SU-DHL-6 (cell line): ENCODE measurements around the gene GXYLT1.
A peak's percentile ranks its signal among the peaks of the same experiment; 100 is the strongest.

Experiments used
- H2AFZ ChIP-seq: fragments of 200-600 bp; sonication (generic); 2 replicates; pipeline ENCODE4 v1.6.1; 2014; ENCODE audit warnings: low read depth, mild to moderate bottlenecking, moderate library complexity, mixed read lengths, antibody characterized with exemption, low read length; ENCODE audit not compliant: severe bottlenecking
- H3F3A ChIP-seq: fragments of 200-600 bp; shearing (Covaris generic); 2 replicates; pipeline ENCODE4 v1.6.0; 2016; ENCODE audit warnings: antibody characterized with exemption, mild to moderate bottlenecking; ENCODE audit not compliant: insufficient read depth
- H3K27ac ChIP-seq: fragments of 200-600 bp; sonication (generic); 2 replicates; pipeline ENCODE4 v1.5.1; 2016; ENCODE audit warnings: low read depth, mild to moderate bottlenecking, low read length, moderate library complexity, mixed read lengths
- H3K27me3 ChIP-seq: fragments of 200-600 bp; sonication (generic), shearing (Covaris generic); 2 replicates; pipeline ENCODE4 v1.6.0; 2014; ENCODE audit warnings: mild to moderate bottlenecking, low read length
- H3K36me3 ChIP-seq: fragments of 200-600 bp; sonication (generic); 2 replicates; pipeline ENCODE4 v1.6.1; 2014; ENCODE audit warnings: mild to moderate bottlenecking, low read length, mixed read lengths
- H3K4me2 ChIP-seq: fragments of 300-600, 200-600 bp; shearing (Covaris generic), sonication (generic); 2 replicates; pipeline ENCODE4 v1.6.0; 2014; ENCODE audit warnings: low read length, low read depth, mild to moderate bottlenecking; ENCODE audit not compliant: poor library complexity, severe bottlenecking
- H3K4me3 ChIP-seq: fragments of 200-600 bp; sonication (generic); 2 replicates; pipeline ENCODE4 v1.5.1; 2014; ENCODE audit warnings: antibody characterized with exemption, low read length, mild to moderate bottlenecking, mixed read lengths; ENCODE audit not compliant: insufficient read depth, poor library complexity, severe bottlenecking
- H3K79me2 ChIP-seq: fragments of 200-600 bp; sonication (generic); 2 replicates; pipeline ENCODE4 v1.6.1; 2014; ENCODE audit warnings: mild to moderate bottlenecking, low read length, moderate library complexity; ENCODE audit not compliant: insufficient read depth
- H3K9ac ChIP-seq: fragments of 200-600 bp; sonication (generic); 2 replicates; pipeline ENCODE4 v1.7.0; 2014; ENCODE audit warnings: mild to moderate bottlenecking, low read length
- H3K9me2 ChIP-seq: fragments of 200-600 bp; sonication (generic); replicated peaks from 2 replicates; pipeline ENCODE4 v1.6.1; 2014; ENCODE audit warnings: low read length; ENCODE audit not compliant: insufficient read depth
- H3K9me3 ChIP-seq: fragments of 200-600 bp; sonication (generic); 2 replicates; pipeline ENCODE4 v1.6.1; 2014; ENCODE audit warnings: low read length, mixed read lengths; ENCODE audit not compliant: insufficient read depth
- H4K20me1 ChIP-seq: fragments of 200-600 bp; sonication (generic); 2 replicates; pipeline ENCODE4 v1.6.1; 2014; ENCODE audit warnings: low read depth, mild to moderate bottlenecking, antibody characterized with exemption, low read length, moderate library complexity, mixed read lengths
- EZH2phosphoT487 ChIP-seq: fragments of 200-600 bp; sonication (generic), shearing (Covaris generic); conservative IDR thresholded peaks from 2 replicates; pipeline ENCODE4 v1.6.1; 2018; ENCODE audit warnings: mild to moderate bottlenecking, antibody characterized with exemption, low read length, moderate library complexity, mixed read lengths
- TF ChIP-seq, protein P1 (sequence below): fragments of 200-600 bp; sonication (generic); IDR thresholded peaks from one replicate; pipeline ENCODE4 v1.5.1; 2017; ENCODE audit warnings: antibody characterized with exemption, mild to moderate bottlenecking, low read length, moderate library complexity; ENCODE audit not compliant: insufficient read depth, poor library complexity, severe bottlenecking

GXYLT1 gene

DNA sequence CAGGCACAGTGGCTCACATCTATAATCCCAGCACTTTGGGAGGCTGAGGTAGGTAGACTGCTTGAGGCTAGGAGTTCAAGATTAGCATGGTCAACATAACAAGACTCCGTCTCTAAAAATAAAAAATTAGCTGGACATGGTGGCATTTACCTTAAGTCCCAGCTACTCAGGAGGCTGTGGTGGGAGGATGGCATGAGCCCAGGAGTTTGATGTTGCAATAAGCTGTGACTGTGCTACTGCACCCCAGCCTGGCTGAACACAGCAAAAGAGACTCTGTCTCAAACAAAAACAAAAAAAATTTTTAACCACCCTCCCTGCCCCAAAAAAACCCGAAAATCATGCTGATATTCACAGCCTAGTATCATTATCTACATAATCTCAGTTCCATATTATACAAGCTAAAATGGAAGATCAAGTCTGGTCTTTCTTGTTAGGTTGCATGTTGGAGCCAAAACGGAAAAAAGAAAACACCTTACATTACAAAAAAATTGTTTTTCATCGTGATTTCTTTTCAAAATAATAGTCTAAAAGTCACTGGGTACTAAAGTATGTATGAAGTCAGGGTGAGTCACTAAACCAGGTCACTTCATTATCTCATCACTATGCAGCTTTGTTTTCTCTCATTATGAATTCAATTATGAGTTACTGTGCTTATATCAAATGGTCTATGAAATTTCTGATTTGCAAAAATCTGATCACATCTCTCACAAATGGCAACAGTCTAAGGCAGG lies 13.8 kb downstream of the GXYLT1 start:
- no peak overlapping the region for H3K4me2 ChIP-seq
- no peaks in the 10 kb centered on the region for H3K27me3 ChIP-seq
- no peak overlapping the region for H3K4me3 ChIP-seq
- no peak overlapping the region for H3K9ac ChIP-seq
- no peak overlapping the region for H2AFZ ChIP-seq
- H3K79me2 ChIP-seq = peaks cover 91% of the 10 kb centered on the region
- no peaks in the 10 kb centered on the region for H3K36me3 ChIP-seq
- H3K9me3 ChIP-seq = no peaks in the 10 kb centered on the region
- peaks cover 12% of the 10 kb centered on the region for H4K20me1 ChIP-seq
- no peaks in the 10 kb centered on the region for H3K9me2 ChIP-seq
- 0 out of 2 replicates have a peak, but pooled peaks cover 5% of the 10 kb centered on the region for H3F3A ChIP-seq
- TF ChIP-seq, protein P1, sequence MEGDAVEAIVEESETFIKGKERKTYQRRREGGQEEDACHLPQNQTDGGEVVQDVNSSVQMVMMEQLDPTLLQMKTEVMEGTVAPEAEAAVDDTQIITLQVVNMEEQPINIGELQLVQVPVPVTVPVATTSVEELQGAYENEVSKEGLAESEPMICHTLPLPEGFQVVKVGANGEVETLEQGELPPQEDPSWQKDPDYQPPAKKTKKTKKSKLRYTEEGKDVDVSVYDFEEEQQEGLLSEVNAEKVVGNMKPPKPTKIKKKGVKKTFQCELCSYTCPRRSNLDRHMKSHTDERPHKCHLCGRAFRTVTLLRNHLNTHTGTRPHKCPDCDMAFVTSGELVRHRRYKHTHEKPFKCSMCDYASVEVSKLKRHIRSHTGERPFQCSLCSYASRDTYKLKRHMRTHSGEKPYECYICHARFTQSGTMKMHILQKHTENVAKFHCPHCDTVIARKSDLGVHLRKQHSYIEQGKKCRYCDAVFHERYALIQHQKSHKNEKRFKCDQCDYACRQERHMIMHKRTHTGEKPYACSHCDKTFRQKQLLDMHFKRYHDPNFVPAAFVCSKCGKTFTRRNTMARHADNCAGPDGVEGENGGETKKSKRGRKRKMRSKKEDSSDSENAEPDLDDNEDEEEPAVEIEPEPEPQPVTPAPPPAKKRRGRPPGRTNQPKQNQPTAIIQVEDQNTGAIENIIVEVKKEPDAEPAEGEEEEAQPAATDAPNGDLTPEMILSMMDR = no peak
- TF ChIP-seq EZH2phosphoT487 = no peak
- H3K27ac ChIP-seq = no peak overlapping the region

DNA sequence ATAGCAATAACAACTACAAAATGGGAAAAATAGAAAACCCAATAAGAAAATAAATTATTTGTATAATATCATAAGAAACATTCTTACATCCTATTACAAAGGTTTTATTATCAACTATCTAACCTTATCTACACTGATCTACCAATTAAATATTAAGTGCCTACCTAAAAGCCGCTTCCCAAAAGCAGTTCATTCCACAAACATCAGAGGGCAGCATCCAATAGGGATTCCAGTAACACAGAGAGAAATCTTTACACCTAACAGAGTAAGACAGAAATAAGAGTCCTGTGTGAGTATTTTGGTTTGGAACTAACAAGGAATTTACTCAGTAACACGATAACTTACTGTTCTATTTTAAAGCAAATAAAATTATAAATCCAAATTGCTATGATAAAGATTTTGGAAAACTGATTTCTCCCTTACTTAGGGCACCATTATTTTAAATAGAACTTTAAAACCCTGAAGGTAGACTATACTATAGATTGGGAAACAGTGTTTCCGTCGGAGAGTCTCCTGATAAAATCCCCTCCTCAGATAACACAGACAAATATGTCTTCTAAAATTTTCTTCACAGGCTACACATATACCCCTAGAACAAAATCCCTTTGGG lies 15.0 kb downstream of the GXYLT1 start:
- Histone ChIP-seq H3K79me2 (peaks cover 79% of the 10 kb centered on the region), H3K27me3 (no peaks in the 10 kb centered on the region), H3K9ac (no peak overlapping the region), H3K36me3 (no peaks in the 10 kb centered on the region), H3K9me2 (no peaks in the 10 kb centered on the region), H3K4me3 (no peak overlapping the region), H3K9me3 (no peaks in the 10 kb centered on the region), H3K4me2 (no peak overlapping the region), H2AFZ (no peak overlapping the region), H4K20me1 (peaks cover 8% of the 10 kb centered on the region), H3F3A (0 out of 2 replicates have a peak, but pooled peaks cover 5% of the 10 kb centered on the region), H3K27ac (no peak overlapping the region)
- TF ChIP-seq EZH2phosphoT487 = no peak
- TF ChIP-seq, protein P1 = peak; percentile 31

DNA sequence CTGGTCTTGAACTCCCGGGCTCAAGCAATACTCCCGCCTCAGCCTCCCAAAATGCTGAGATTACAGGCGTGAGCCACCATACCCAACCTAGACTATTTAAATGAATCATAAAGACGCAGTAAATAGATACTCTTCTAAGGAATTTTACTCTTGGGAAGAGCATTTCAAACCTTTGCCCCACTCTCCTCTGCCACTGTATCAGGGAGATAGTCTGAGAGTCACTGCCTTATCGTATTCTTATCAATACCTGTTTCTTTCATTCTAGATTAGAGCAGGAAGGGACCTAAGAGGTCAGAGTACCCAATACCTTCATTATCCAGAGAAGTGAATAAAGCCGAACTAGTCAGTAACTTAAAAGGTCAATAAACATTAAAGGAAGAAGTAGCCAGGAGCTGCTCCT lies 15.8 kb downstream of the GXYLT1 start:
- peaks cover 71% of the 10 kb centered on the region for H3K79me2 ChIP-seq
- no peak overlapping the region for H3K27ac ChIP-seq
- no peaks in the 10 kb centered on the region for H3K36me3 ChIP-seq
- H3K4me3 ChIP-seq = no peak overlapping the region
- no peaks in the 10 kb centered on the region for H3K9me2 ChIP-seq
- H3K9ac ChIP-seq = no peak overlapping the region
- peaks cover 11% of the 10 kb centered on the region for H4K20me1 ChIP-seq
- TF ChIP-seq, protein P1 = no peak
- TF ChIP-seq EZH2phosphoT487 = no peak
- H3K9me3 ChIP-seq = no peaks in the 10 kb centered on the region
- H3F3A ChIP-seq = 0 out of 2 replicates have a peak, but pooled peaks cover 5% of the 10 kb centered on the region
- no peaks in the 10 kb centered on the region for H3K27me3 ChIP-seq
- no peak overlapping the region for H2AFZ ChIP-seq
- no peak overlapping the region for H3K4me2 ChIP-seq
